ENCODE results near the gene SNX18. TPM values are rescaled to one million over a fixed set of nuclear protein-coding genes. Genes with fewer than 3 reads are reported as not detected.

Gene SNX18
- total RNA-seq, 1 experiment from 2014 or later: 6.7 TPM

GRCh38 chr5:54518146-54518817 is 723 bp downstream of the SNX18 start:
- in situ Hi-C loops (cut with HindIII; ENCODE audit: low pct_unique_long_range_greater_than_20kb, low sequenced_read_pairs): no loop called here
- DNase-seq (ENCODE audit: low read depth): peak; percentile 29

- in situ Hi-C loops (cut with HindIII; ENCODE audit: low pct_unique_long_range_greater_than_20kb, low sequenced_read_pairs): no loop called here
Measured at GRCh38 chr5:54518818-54519508, 1.4 kb downstream of the SNX18 start.

GRCh38 chr5:54519509-54519876 is 1.9 kb downstream of the SNX18 start:
- in situ Hi-C loops (cut with HindIII; ENCODE audit: low pct_unique_long_range_greater_than_20kb, low sequenced_read_pairs): no loop called here
- DNase-seq (ENCODE audit: low read depth): no peak

More at GRCh38 chr5:54518818-54519508, 1.4 kb downstream of the SNX18 start:
- no peak for DNase-seq (ENCODE audit: low read depth)

- DNase-seq (ENCODE audit: low read depth): no peak
- in situ Hi-C loops (cut with HindIII; ENCODE audit: low pct_unique_long_range_greater_than_20kb, low sequenced_read_pairs): no loop called here
Measured at GRCh38 chr5:54520438-54520846, 2.9 kb downstream of the SNX18 start.

GRCh38 chr5:54520940-54521339 is 3.4 kb downstream of the SNX18 start:
- no peak for DNase-seq (ENCODE audit: low read depth)
- in situ Hi-C loops (cut with HindIII; ENCODE audit: low pct_unique_long_range_greater_than_20kb, low sequenced_read_pairs): no loop called here

GRCh38 chr5:54521856-54522479 is 4.4 kb downstream of the SNX18 start:
- in situ Hi-C loops (cut with HindIII; ENCODE audit: low pct_unique_long_range_greater_than_20kb, low sequenced_read_pairs): no loop called here
- DNase-seq (ENCODE audit: low read depth): no peak

- in situ Hi-C loops (cut with HindIII; ENCODE audit: low pct_unique_long_range_greater_than_20kb, low sequenced_read_pairs): no loop called here
Measured at GRCh38 chr5:54523534-54523933, 6.0 kb downstream of the SNX18 start.

GRCh38 chr5:54524082-54524481 is 6.5 kb downstream of the SNX18 start:
- in situ Hi-C loops (cut with HindIII; ENCODE audit: low pct_unique_long_range_greater_than_20kb, low sequenced_read_pairs): no loop called here
- no peak for DNase-seq (ENCODE audit: low read depth)

More at GRCh38 chr5:54523534-54523933, 6.0 kb downstream of the SNX18 start:
- DNase-seq (ENCODE audit: low read depth): no peak

GRCh38 chr5:54524704-54525103 is 7.1 kb downstream of the SNX18 start:
- DNase-seq (ENCODE audit: low read depth): no peak
- in situ Hi-C loops (cut with HindIII; ENCODE audit: low pct_unique_long_range_greater_than_20kb, low sequenced_read_pairs): no loop called here

GRCh38 chr5:54525261-54525660 is 7.7 kb downstream of the SNX18 start:
- no peak for DNase-seq (ENCODE audit: low read depth)
- in situ Hi-C loops (cut with HindIII; ENCODE audit: low pct_unique_long_range_greater_than_20kb, low sequenced_read_pairs): no loop called here

GRCh38 chr5:54525692-54526091 is 8.1 kb downstream of the SNX18 start:
- in situ Hi-C loops (cut with HindIII; ENCODE audit: low pct_unique_long_range_greater_than_20kb, low sequenced_read_pairs): no loop called here
- no peak for DNase-seq (ENCODE audit: low read depth)

GRCh38 chr5:54526604-54527288 is 9.2 kb downstream of the SNX18 start:
- in situ Hi-C loops (cut with HindIII; ENCODE audit: low pct_unique_long_range_greater_than_20kb, low sequenced_read_pairs): no loop called here
- DNase-seq (ENCODE audit: low read depth): no peak

- in situ Hi-C loops (cut with HindIII; ENCODE audit: low pct_unique_long_range_greater_than_20kb, low sequenced_read_pairs): no loop called here
- no peak for DNase-seq (ENCODE audit: low read depth)
Measured at GRCh38 chr5:54528633-54529209, 11.2 kb downstream of the SNX18 start.

- in situ Hi-C loops (cut with HindIII; ENCODE audit: low pct_unique_long_range_greater_than_20kb, low sequenced_read_pairs): no loop called here
- no peak for DNase-seq (ENCODE audit: low read depth)
Measured at GRCh38 chr5:54529565-54529964, 12.0 kb downstream of the SNX18 start.

- in situ Hi-C loops (cut with HindIII; ENCODE audit: low pct_unique_long_range_greater_than_20kb, low sequenced_read_pairs): no loop called here
- no peak for DNase-seq (ENCODE audit: low read depth)
Measured at GRCh38 chr5:54531546-54531945, 14.0 kb downstream of the SNX18 start.

- DNase-seq (ENCODE audit: low read depth): no peak
Measured at GRCh38 chr5:54533541-54534190, 16.1 kb downstream of the SNX18 start.

GRCh38 chr5:54534191-54535004 is 16.8 kb downstream of the SNX18 start:
- in situ Hi-C loops (cut with HindIII; ENCODE audit: low pct_unique_long_range_greater_than_20kb, low sequenced_read_pairs): no loop called here
- no peak for DNase-seq (ENCODE audit: low read depth)

More at GRCh38 chr5:54533541-54534190, 16.1 kb downstream of the SNX18 start:
- in situ Hi-C loops (cut with HindIII; ENCODE audit: low pct_unique_long_range_greater_than_20kb, low sequenced_read_pairs): no loop called here

Measured in Caki2 (cell line).